WTC11 (cell line): ENCODE measurements around the gene GGN. TPM values are rescaled to one million over a fixed set of nuclear protein-coding genes. Genes with fewer than 3 reads are reported as not detected.
A peak's percentile ranks its signal among the peaks of the same experiment; 100 is the strongest.

ENCODE experiments used
- ATAC-seq: fragments of 200-7000 bp; cut with Tn5 transposase; 2 replicates; pipeline ENCODE4 v1.10.0; 2021; ENCODE audit warnings: mild to moderate bottlenecking, moderate library complexity
- CTCF ChIA-PET: fragments of 300-600 bp; sonication (Branson Sonifier 250); formaldehyde crosslinking; loops from one replicate; lab custom pipeline; 2021; ENCODE audit warnings: antibody characterized with exemption; lab: Charles Lee
- POLR2A ChIA-PET: fragments of 350-600 bp; sonication (Branson Sonifier 250); formaldehyde crosslinking; loops from one replicate; lab custom pipeline; 2021; ENCODE audit warnings: antibody characterized with exemption; lab: Charles Lee
- DNase-seq: peaks from one replicate; pipeline ENCODE4 v3.0.0; 2021; ENCODE audit warnings: low spot score
- H3K27ac Mint-ChIP-seq: 2 replicates; pipeline ENCODE4 v1.8.0; 2021; ENCODE audit warnings: mixed read lengths
- H3K27me3 Mint-ChIP-seq: 2 replicates; pipeline ENCODE4 v1.8.0; 2021; ENCODE audit warnings: low read depth, mild to moderate bottlenecking, moderate library complexity, mixed read lengths
- H3K36me3 Mint-ChIP-seq: 2 replicates; pipeline ENCODE4 v1.8.0; 2021; ENCODE audit warnings: mixed read lengths
- H3K4me1 Mint-ChIP-seq: 2 replicates; pipeline ENCODE4 v1.8.0; 2022; ENCODE audit warnings: mixed read lengths
- H3K4me3 Mint-ChIP-seq: 2 replicates; pipeline ENCODE4 v1.8.0; 2021; ENCODE audit warnings: mild to moderate bottlenecking, moderate library complexity, mixed read lengths
- H3K9me3 Mint-ChIP-seq: 2 replicates; pipeline ENCODE4 v1.8.0; 2021; ENCODE audit warnings: mixed read lengths
- CREB1 ChIP-seq: sonication (generic); formaldehyde crosslinking; IDR thresholded peaks from 2 replicates; pipeline ENCODE4 v1.8.0; 2023; ENCODE audit warnings: mild to moderate bottlenecking, missing genetic modification reagents
- ERG ChIP-seq: fragments of 250-450 bp; sonication (Bioruptor Pico); IDR thresholded peaks from 2 replicates; pipeline ENCODE4 v1.8.0; 2021; ENCODE audit warnings: mild to moderate bottlenecking
- ETV6 ChIP-seq: sonication (generic); formaldehyde crosslinking; IDR thresholded peaks from 2 replicates; pipeline ENCODE4 v1.8.1; 2022; ENCODE audit warnings: mild to moderate bottlenecking, missing genetic modification reagents
- FOXJ3 ChIP-seq: sonication (generic); formaldehyde crosslinking; IDR thresholded peaks from 2 replicates; pipeline ENCODE4 v1.9.0; 2021; ENCODE audit warnings: missing genetic modification reagents, mild to moderate bottlenecking, borderline replicate concordance
- FOXK1 ChIP-seq: sonication (generic); formaldehyde crosslinking; IDR thresholded peaks from 2 replicates; pipeline ENCODE4 v1.8.0; 2022; ENCODE audit warnings: mild to moderate bottlenecking, moderate library complexity, missing genetic modification reagents
- FOXP4 ChIP-seq: sonication (generic); formaldehyde crosslinking; IDR thresholded peaks from 2 replicates; pipeline ENCODE4 v1.8.0; 2022; ENCODE audit warnings: mild to moderate bottlenecking, missing genetic modification reagents
- GTF2I ChIP-seq: fragments of 250-450 bp; sonication (Bioruptor Pico); conservative IDR thresholded peaks from 2 replicates; pipeline ENCODE4 v1.4.0; 2021; ENCODE audit warnings: mild to moderate bottlenecking
- JAZF1 ChIP-seq: fragments of 250-450 bp; sonication (Bioruptor Pico); IDR thresholded peaks from 2 replicates; pipeline ENCODE4 v1.9.0; 2021; ENCODE audit warnings: moderate library complexity, mild to moderate bottlenecking, inconsistent platforms
- MXD4 ChIP-seq: fragments of 250-450 bp; sonication (Bioruptor Pico); IDR thresholded peaks from 2 replicates; pipeline ENCODE4 v1.8.0; 2021; ENCODE audit warnings: mild to moderate bottlenecking, moderate library complexity, borderline replicate concordance
- MYBL2 ChIP-seq: sonication (generic); formaldehyde crosslinking; IDR thresholded peaks from 2 replicates; pipeline ENCODE4 v1.8.1; 2023; ENCODE audit warnings: mild to moderate bottlenecking, moderate library complexity, missing genetic modification reagents
- NFE2L1 ChIP-seq: sonication (generic); formaldehyde crosslinking; IDR thresholded peaks from 2 replicates; pipeline ENCODE4 v1.8.1; 2023; ENCODE audit warnings: missing genetic modification reagents
- NR2C2 ChIP-seq: sonication (generic); formaldehyde crosslinking; IDR thresholded peaks from 2 replicates; pipeline ENCODE4 v1.8.0; 2022; ENCODE audit warnings: mild to moderate bottlenecking, missing genetic modification reagents
- SP1 ChIP-seq: sonication (generic); formaldehyde crosslinking; conservative IDR thresholded peaks from 2 replicates; pipeline ENCODE4 v1.8.1; 2022; ENCODE audit warnings: missing genetic modification reagents
- TCF7 ChIP-seq: sonication (generic); formaldehyde crosslinking; IDR thresholded peaks from 2 replicates; pipeline ENCODE4 v1.8.0; 2022; ENCODE audit warnings: mild to moderate bottlenecking, low read depth, missing genetic modification reagents, moderate library complexity
- total RNA-seq: library from RNA; stranded (reverse); gene quantifications from 3 replicates; pipeline ENCODE4 v1.2.3, GENCODE V29; 2021
- TF ChIP-seq, protein P1 (sequence below): sonication (generic); formaldehyde crosslinking; IDR thresholded peaks from 2 replicates; pipeline ENCODE4 v1.8.1; 2023; ENCODE audit warnings: mild to moderate bottlenecking, missing genetic modification reagents
- TF ChIP-seq, protein P2 (sequence below): sonication (generic); formaldehyde crosslinking; conservative IDR thresholded peaks from 2 replicates; pipeline ENCODE4 v1.8.1; 2022; ENCODE audit warnings: mild to moderate bottlenecking, missing genetic modification reagents
- TF ChIP-seq, protein P3 (sequence below): sonication (generic); formaldehyde crosslinking; conservative IDR thresholded peaks from 2 replicates; pipeline ENCODE4 v1.8.1; 2023; ENCODE audit warnings: mild to moderate bottlenecking, low read depth, missing genetic modification reagents, moderate library complexity
- TF ChIP-seq, protein P4 (sequence below): sonication (generic); formaldehyde crosslinking; IDR thresholded peaks from 2 replicates; pipeline ENCODE4 v1.8.0; 2023; ENCODE audit warnings: missing genetic modification reagents, mild to moderate bottlenecking, borderline replicate concordance
- TF ChIP-seq, protein P5 (sequence below): sonication (generic); formaldehyde crosslinking; IDR thresholded peaks from 2 replicates; pipeline ENCODE4 v1.8.1; 2023; ENCODE audit warnings: mild to moderate bottlenecking, missing genetic modification reagents, moderate library complexity
- TF ChIP-seq, protein P6 (sequence below): fragments of 250-450 bp; sonication (Bioruptor Pico); IDR thresholded peaks from 2 replicates; pipeline ENCODE4 v1.9.0; 2021; ENCODE audit warnings: mild to moderate bottlenecking
- TF ChIP-seq, protein P7 (sequence below): sonication (generic); formaldehyde crosslinking; IDR thresholded peaks from 2 replicates; pipeline ENCODE4 v1.8.1; 2022; ENCODE audit warnings: mild to moderate bottlenecking, moderate library complexity, missing genetic modification reagents

GGN gene
- total RNA-seq, 1 experiment from 2014 or later = 2.4 TPM

DNA sequence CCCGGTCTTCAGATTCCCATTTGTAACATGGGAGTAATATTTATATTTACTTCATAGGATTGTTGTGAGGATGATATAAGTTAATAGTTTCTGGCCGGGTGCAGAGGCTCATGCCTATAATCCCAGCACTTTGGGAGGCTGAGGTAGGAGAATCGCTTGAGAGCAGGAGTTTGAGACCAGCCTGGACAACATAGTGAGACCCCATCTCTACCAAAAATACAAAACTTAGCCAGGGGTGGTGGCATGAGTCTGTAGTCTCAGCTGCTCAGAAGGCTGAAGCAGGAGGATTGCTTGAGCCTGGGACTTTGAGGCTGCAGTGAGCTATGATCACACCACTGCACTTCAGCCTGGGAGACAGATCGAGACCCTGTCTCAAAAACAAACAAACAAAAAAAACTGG lies 41.0 kb downstream of the GGN start (continued):
- TF ChIP-seq, protein P1, sequence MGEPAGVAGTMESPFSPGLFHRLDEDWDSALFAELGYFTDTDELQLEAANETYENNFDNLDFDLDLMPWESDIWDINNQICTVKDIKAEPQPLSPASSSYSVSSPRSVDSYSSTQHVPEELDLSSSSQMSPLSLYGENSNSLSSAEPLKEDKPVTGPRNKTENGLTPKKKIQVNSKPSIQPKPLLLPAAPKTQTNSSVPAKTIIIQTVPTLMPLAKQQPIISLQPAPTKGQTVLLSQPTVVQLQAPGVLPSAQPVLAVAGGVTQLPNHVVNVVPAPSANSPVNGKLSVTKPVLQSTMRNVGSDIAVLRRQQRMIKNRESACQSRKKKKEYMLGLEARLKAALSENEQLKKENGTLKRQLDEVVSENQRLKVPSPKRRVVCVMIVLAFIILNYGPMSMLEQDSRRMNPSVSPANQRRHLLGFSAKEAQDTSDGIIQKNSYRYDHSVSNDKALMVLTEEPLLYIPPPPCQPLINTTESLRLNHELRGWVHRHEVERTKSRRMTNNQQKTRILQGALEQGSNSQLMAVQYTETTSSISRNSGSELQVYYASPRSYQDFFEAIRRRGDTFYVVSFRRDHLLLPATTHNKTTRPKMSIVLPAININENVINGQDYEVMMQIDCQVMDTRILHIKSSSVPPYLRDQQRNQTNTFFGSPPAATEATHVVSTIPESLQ (CRISPR knock-in tag) = no peak

GRCh38 chr19:38340927-38341326 lies 46.9 kb downstream of the GGN start:
- POLR2A ChIA-PET = no interaction called here
- TF ChIP-seq, protein P2, sequence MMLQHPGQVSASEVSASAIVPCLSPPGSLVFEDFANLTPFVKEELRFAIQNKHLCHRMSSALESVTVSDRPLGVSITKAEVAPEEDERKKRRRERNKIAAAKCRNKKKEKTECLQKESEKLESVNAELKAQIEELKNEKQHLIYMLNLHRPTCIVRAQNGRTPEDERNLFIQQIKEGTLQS (CRISPR knock-in tag) = no peak
- TF ChIP-seq TCF7 (CRISPR knock-in tag) = no peak
- TF ChIP-seq, protein P3, sequence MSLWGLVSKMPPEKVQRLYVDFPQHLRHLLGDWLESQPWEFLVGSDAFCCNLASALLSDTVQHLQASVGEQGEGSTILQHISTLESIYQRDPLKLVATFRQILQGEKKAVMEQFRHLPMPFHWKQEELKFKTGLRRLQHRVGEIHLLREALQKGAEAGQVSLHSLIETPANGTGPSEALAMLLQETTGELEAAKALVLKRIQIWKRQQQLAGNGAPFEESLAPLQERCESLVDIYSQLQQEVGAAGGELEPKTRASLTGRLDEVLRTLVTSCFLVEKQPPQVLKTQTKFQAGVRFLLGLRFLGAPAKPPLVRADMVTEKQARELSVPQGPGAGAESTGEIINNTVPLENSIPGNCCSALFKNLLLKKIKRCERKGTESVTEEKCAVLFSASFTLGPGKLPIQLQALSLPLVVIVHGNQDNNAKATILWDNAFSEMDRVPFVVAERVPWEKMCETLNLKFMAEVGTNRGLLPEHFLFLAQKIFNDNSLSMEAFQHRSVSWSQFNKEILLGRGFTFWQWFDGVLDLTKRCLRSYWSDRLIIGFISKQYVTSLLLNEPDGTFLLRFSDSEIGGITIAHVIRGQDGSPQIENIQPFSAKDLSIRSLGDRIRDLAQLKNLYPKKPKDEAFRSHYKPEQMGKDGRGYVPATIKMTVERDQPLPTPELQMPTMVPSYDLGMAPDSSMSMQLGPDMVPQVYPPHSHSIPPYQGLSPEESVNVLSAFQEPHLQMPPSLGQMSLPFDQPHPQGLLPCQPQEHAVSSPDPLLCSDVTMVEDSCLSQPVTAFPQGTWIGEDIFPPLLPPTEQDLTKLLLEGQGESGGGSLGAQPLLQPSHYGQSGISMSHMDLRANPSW (CRISPR knock-in tag) = no peak
- TF ChIP-seq FOXJ3 (CRISPR knock-in tag) = no peak
- no peak for TF ChIP-seq MXD4 (CRISPR knock-in tag)
- TF ChIP-seq SP1 (CRISPR knock-in tag) = no peak
- TF ChIP-seq CREB1 (CRISPR knock-in tag) = no peak
- TF ChIP-seq, protein P4, sequence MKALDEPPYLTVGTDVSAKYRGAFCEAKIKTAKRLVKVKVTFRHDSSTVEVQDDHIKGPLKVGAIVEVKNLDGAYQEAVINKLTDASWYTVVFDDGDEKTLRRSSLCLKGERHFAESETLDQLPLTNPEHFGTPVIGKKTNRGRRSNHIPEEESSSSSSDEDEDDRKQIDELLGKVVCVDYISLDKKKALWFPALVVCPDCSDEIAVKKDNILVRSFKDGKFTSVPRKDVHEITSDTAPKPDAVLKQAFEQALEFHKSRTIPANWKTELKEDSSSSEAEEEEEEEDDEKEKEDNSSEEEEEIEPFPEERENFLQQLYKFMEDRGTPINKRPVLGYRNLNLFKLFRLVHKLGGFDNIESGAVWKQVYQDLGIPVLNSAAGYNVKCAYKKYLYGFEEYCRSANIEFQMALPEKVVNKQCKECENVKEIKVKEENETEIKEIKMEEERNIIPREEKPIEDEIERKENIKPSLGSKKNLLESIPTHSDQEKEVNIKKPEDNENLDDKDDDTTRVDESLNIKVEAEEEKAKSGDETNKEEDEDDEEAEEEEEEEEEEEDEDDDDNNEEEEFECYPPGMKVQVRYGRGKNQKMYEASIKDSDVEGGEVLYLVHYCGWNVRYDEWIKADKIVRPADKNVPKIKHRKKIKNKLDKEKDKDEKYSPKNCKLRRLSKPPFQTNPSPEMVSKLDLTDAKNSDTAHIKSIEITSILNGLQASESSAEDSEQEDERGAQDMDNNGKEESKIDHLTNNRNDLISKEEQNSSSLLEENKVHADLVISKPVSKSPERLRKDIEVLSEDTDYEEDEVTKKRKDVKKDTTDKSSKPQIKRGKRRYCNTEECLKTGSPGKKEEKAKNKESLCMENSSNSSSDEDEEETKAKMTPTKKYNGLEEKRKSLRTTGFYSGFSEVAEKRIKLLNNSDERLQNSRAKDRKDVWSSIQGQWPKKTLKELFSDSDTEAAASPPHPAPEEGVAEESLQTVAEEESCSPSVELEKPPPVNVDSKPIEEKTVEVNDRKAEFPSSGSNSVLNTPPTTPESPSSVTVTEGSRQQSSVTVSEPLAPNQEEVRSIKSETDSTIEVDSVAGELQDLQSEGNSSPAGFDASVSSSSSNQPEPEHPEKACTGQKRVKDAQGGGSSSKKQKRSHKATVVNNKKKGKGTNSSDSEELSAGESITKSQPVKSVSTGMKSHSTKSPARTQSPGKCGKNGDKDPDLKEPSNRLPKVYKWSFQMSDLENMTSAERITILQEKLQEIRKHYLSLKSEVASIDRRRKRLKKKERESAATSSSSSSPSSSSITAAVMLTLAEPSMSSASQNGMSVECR (CRISPR knock-in tag) = no peak
- TF ChIP-seq, protein P5, sequence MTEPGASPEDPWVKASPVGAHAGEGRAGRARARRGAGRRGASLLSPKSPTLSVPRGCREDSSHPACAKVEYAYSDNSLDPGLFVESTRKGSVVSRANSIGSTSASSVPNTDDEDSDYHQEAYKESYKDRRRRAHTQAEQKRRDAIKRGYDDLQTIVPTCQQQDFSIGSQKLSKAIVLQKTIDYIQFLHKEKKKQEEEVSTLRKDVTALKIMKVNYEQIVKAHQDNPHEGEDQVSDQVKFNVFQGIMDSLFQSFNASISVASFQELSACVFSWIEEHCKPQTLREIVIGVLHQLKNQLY = no peak
- TF ChIP-seq, protein P6, sequence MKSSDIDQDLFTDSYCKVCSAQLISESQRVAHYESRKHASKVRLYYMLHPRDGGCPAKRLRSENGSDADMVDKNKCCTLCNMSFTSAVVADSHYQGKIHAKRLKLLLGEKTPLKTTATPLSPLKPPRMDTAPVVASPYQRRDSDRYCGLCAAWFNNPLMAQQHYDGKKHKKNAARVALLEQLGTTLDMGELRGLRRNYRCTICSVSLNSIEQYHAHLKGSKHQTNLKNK (CRISPR knock-in tag) = no peak
- TF ChIP-seq NFE2L1 (CRISPR knock-in tag) = no peak
- TF ChIP-seq, protein P7, sequence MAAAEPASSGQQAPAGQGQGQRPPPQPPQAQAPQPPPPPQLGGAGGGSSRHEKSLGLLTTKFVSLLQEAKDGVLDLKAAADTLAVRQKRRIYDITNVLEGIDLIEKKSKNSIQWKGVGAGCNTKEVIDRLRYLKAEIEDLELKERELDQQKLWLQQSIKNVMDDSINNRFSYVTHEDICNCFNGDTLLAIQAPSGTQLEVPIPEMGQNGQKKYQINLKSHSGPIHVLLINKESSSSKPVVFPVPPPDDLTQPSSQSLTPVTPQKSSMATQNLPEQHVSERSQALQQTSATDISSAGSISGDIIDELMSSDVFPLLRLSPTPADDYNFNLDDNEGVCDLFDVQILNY (CRISPR knock-in tag) = no peak
- no peak for TF ChIP-seq ERG (CRISPR knock-in tag)
- TF ChIP-seq GTF2I (CRISPR knock-in tag) = no peak
- no peak for TF ChIP-seq ETV6 (CRISPR knock-in tag)
- TF ChIP-seq NR2C2 (CRISPR knock-in tag) = no peak
- no peak for TF ChIP-seq FOXK1
- TF ChIP-seq FOXP4 (CRISPR knock-in tag) = no peak
- TF ChIP-seq JAZF1 (CRISPR knock-in tag) = no peak
- no peak for TF ChIP-seq MYBL2 (CRISPR knock-in tag)

More at GRCh38 chr19:38340927-38341326, 46.9 kb downstream of the GGN start:
- DNase-seq = no peak
- H3K4me1 Mint-ChIP-seq = peaks cover 14% of the 10 kb centered on the region
- ATAC-seq = no peak
- no peak overlapping the region for H3K4me3 Mint-ChIP-seq
- H3K9me3 Mint-ChIP-seq = no peaks in the 10 kb centered on the region
- CTCF ChIA-PET = no interaction called here
- peaks cover 3% of the 10 kb centered on the region; the same call in 1 of the 2 replicates for H3K27me3 Mint-ChIP-seq
- peak overlapping the region; percentile 9 for H3K27ac Mint-ChIP-seq
- H3K36me3 Mint-ChIP-seq = peaks cover 2% of the 10 kb centered on the region; the same call in 1 of the 2 replicates
